Ovary (tissue), 9 donors: ENCODE results near the gene OR6V1. TPM values are rescaled to one million over a fixed set of nuclear protein-coding genes. Genes with fewer than 3 reads are reported as not detected.

ENCODE experiments used
- DNase-seq, 5 donors: peaks; one replicate each; pipeline ENCODE4 v3.0.0-alpha.2; 2019 to 2020
- H3K27ac ChIP-seq, 2 donors: fragments of 200-600 bp; one replicate each; pipeline versions ENCODE4 v1.5.1 to v1.8.0; 2019 to 2022
- H3K27me3 ChIP-seq: fragments of 200-600 bp; one replicate; pipeline ENCODE4 v1.8.0; 2022
- H3K36me3 ChIP-seq: fragments of 200-600 bp; sonication (generic); one replicate; pipeline ENCODE4 v1.5.1; 2019
- H3K4me1 ChIP-seq: one replicate; pipeline ENCODE4 v1.8.1; 2013; ENCODE audit warnings: mild to moderate bottlenecking, moderate library complexity; ENCODE audit not compliant: insufficient read depth
- H3K4me3 ChIP-seq: fragments of 200-600 bp; sonication (generic); one replicate; pipeline ENCODE4 v1.5.1; 2017
- H3K9me3 ChIP-seq, 2 donors: fragments of 200-600 bp in 1 of 2; sonication (generic) in 1 of 2; one replicate each; pipeline versions ENCODE4 v1.5.1 to v1.8.1; 2013 to 2019; ENCODE audit warnings: mild to moderate bottlenecking in 1 of 2, moderate library complexity in 1 of 2
- EP300 ChIP-seq: sonication (generic); formaldehyde crosslinking; IDR thresholded peaks from one replicate; pipeline ENCODE4 v1.6.1; 2017; ENCODE audit warnings: antibody characterized with exemption
- POLR2A ChIP-seq: fragments of 450-650 bp; IDR thresholded peaks from one replicate; pipeline ENCODE4 v1.6.1; 2017; ENCODE audit warnings: antibody characterized with exemption, mild to moderate bottlenecking, moderate library complexity
- WGBS, 3 donors: extraction: QIAGEN DNeasy Blood & Tissue Kit in 1 of 3; methylation state at CpG; one replicate each; pipeline versions ENCODE4 v1.1.5 to v1.1.7; 2013 to 2017; 5-methylcytosine and 5-hydroxymethylcytosine counted together
- intact Hi-C, 4 donors: fragments of 100-400 bp; cut with DNase I; formaldehyde crosslinking; loops; one replicate each; pipeline versions ENCODE4 v1.11.0 to v1.15.1; 2022 to 2023
- polyA plus RNA-seq, 2 donors: library from polyadenylated mRNA; stranded (reverse); fragments of 200-250 nt in 1 of 2; fragments of 350-450 nt in 1 of 2; fragmentation: Illumina TruSeq in 1 of 2; extraction: RNeasy Lipid Tissue Mini Kit (QIAGEN cat#74804) in 1 of 2; gene quantifications; one replicate each; pipeline ENCODE4 v1.2.3, GENCODE V29; 2013 to 2014
- total RNA-seq, 7 donors: library from RNA; depleted of rRNA in 2 of 7; stranded (reverse); fragments of >200 nt in 2 of 7; fragmentation: NEBNext Ultra II Directional in 3 of 7; extraction: Animal tissue kit (Norgen Biotek cat#: 25700) in 3 of 7; gene quantifications; one replicate each; pipeline versions ENCODE4 v1.1.0 to v1.2.4, GENCODE V29; 2016 to 2023
- TF ChIP-seq, protein P1 (sequence below), 3 donors: fragments of 450-650 bp in 2 of 3; fragments of 200-600 bp in 1 of 3; IDR thresholded peaks; one replicate each; pipeline versions ENCODE4 v1.5.1 to v1.8.0; 2016 to 2022; ENCODE audit warnings: antibody characterized with exemption in 3 of 3, mild to moderate bottlenecking in 1 of 3
- donor health status: DM: no; HTN: no; CAD: no; lungs with moderate emphysema.
- donor health status: DM: no; HTN: no; CAD: no.
- donor health status: Bipolar disorder and iron deficiency.
- donor health status: DM: yes; HTN: yes; CAD: no.
- donor health status: DM: no; HTN: no; CAD: no.
- donor health status: DM: yes; HTN: yes; CAD: no.

OR6V1 gene
- total and polyA plus RNA-seq, 9 donors: not detected

DNA sequence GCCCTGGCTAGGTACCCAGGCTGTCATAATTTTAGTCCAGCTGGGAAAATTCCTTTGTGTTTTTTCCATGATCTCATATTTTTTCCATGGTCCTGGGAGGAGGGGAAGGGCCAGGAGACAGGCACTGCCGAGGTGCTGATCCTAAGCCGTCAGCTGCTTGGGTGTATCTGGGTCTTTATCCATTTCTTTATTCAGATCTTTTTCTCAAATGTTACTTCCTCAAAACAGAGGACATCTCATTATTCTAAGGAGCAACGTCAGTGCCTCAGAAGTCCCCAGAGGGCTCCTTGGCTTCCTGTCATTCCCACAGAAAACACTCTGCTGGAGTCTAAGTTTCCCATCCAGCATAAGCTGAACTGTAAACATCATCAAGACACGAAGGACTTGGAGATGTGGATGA is 2.8 kb upstream of the OR6V1 start:
- H3K36me3 ChIP-seq: no peaks in the 10 kb centered on the region
- H3K27ac ChIP-seq: no peak overlapping the region
- no peak overlapping the region for H3K4me3 ChIP-seq
- TF ChIP-seq, protein P1, sequence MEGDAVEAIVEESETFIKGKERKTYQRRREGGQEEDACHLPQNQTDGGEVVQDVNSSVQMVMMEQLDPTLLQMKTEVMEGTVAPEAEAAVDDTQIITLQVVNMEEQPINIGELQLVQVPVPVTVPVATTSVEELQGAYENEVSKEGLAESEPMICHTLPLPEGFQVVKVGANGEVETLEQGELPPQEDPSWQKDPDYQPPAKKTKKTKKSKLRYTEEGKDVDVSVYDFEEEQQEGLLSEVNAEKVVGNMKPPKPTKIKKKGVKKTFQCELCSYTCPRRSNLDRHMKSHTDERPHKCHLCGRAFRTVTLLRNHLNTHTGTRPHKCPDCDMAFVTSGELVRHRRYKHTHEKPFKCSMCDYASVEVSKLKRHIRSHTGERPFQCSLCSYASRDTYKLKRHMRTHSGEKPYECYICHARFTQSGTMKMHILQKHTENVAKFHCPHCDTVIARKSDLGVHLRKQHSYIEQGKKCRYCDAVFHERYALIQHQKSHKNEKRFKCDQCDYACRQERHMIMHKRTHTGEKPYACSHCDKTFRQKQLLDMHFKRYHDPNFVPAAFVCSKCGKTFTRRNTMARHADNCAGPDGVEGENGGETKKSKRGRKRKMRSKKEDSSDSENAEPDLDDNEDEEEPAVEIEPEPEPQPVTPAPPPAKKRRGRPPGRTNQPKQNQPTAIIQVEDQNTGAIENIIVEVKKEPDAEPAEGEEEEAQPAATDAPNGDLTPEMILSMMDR (IDR thresholded peaks at IDR 0.05): no peak
- TF ChIP-seq POLR2A (no peak), EP300 (no peak)
- DNase-seq: no peak
- H3K27me3 ChIP-seq: no peaks in the 10 kb centered on the region
- WGBS, 3 donors: 36 to 45% (median 37%) methylated on average over 4 of the region's 4 CpGs
- H3K9me3 ChIP-seq: no peaks in the 10 kb centered on the region
- intact Hi-C loops: no loop called here
- no peaks in the 10 kb centered on the region for H3K4me1 ChIP-seq

DNA sequence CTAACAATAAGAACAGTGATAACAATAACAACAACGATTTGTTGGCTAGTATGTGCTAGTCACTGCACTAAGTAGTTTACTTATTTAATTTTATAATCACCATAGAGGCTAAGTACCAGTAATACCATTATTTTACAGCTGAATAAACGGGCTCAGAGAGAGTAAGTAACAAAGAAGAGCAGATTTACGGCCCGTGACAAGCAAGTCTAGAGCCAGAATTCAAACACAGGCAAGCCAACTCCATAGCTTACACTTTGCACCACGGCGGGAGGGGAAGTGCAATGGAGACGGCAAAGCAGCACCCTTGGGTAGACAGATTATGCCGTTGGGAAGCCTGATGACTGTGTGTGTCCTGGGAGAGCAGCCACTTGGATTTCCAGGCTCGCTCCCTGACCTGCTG is 1.2 kb upstream of the OR6V1 start:
- H3K27ac ChIP-seq: no peak overlapping the region
- no peak overlapping the region for H3K4me3 ChIP-seq
- intact Hi-C loops: no loop called here
- TF ChIP-seq POLR2A (no peak), EP300 (no peak)
- TF ChIP-seq, protein P1 (IDR thresholded peaks at IDR 0.05): no peak
- H3K27me3 ChIP-seq: no peaks in the 10 kb centered on the region
- WGBS, 3 donors: 35 to 48% (median 41%) methylated on average over 9 of the region's 9 CpGs
- H3K36me3 ChIP-seq: no peaks in the 10 kb centered on the region
- no peak for DNase-seq
- no peaks in the 10 kb centered on the region for H3K4me1 ChIP-seq
- H3K9me3 ChIP-seq: no peaks in the 10 kb centered on the region

DNA sequence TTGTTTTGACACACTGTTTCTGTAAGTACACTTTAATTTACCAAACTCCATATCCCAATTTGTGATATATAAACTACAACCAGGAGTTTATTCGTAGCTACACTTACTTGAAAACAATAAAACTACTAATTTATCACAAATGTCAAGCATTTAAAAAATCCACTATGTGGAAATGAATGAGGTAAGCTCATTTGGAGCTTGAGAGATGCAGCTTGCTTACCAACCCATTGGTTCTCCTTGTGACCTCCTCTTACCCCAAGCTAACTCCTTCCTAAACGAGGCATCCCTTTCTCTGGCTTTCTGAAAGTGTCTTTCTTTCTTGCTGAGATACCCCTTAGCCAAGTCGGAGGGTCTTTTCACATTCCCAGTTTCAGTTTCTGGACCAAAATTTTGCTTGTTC is 2.5 kb downstream of the OR6V1 start:
- WGBS, 3 donors: 59 to 60% (median 60%) methylated on average over 3 of the region's 3 CpGs
- Histone ChIP-seq H3K27me3 (no peaks in the 10 kb centered on the region), H3K9me3 (no peaks in the 10 kb centered on the region), H3K27ac (no peak overlapping the region), H3K36me3 (no peaks in the 10 kb centered on the region), H3K4me3 (no peak overlapping the region), H3K4me1 (no peaks in the 10 kb centered on the region)
- intact Hi-C loops: no loop called here
- TF ChIP-seq, protein P1 (IDR thresholded peaks at IDR 0.05): no peak
- TF ChIP-seq POLR2A (no peak), EP300 (no peak)
- no peak for DNase-seq

DNA sequence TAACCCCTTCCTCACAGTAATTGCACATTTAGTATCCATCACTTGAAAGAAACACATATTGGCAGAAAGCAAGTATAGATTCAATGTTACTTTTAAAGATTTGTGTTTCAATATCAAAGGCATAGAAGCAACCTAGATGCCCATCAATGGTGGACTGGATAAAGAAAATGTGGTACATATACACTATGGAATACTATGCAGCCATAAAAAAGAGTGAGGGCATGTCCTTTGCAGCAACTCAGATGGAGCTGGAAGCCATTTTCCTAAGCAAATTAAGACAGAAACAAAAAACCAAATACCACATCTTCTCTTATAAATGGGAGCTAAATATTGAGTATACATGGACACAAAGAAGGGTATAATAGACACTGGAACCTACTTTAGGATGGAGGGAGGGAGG is 3.6 kb downstream of the OR6V1 start:
- intact Hi-C loops: no loop called here
- no peak overlapping the region for H3K27ac ChIP-seq
- no peaks in the 10 kb centered on the region for H3K9me3 ChIP-seq
- no peaks in the 10 kb centered on the region for H3K36me3 ChIP-seq
- H3K4me1 ChIP-seq: no peaks in the 10 kb centered on the region
- no peak overlapping the region for H3K4me3 ChIP-seq
- H3K27me3 ChIP-seq: no peaks in the 10 kb centered on the region
- no peak for DNase-seq
- TF ChIP-seq EP300 (no peak), POLR2A (no peak)

DNA sequence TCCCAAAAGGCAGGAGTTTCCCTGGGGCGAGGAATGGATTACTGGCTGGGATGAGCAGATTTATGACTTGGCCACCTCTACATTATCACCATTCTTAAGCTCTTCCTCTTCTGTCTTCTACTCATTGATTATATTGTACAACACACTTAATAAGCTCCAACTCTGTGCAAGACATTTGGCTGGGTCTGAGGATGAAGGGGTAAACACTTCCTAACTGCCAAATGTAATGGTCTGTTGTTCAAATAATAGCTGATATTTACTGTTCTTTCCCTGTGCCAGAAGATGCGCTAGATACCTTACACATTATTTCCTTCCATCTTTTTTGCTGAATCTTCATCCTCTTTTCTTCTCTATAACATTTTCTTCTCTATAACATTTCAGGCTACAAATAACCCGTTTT is 11.6 kb downstream of the OR6V1 start:
- 70 to 75% (median 72%) methylated on average over 3 of the region's 3 CpGs for WGBS, 3 donors
- Histone ChIP-seq H3K9me3 (no peaks in the 10 kb centered on the region), H3K27ac (no peak overlapping the region), H3K4me1 (no peaks in the 10 kb centered on the region), H3K4me3 (no peak overlapping the region), H3K36me3 (no peaks in the 10 kb centered on the region), H3K27me3 (no peaks in the 10 kb centered on the region)
- TF ChIP-seq POLR2A (no peak), EP300 (no peak)
- TF ChIP-seq, protein P1 (IDR thresholded peaks at IDR 0.05): no peak
- intact Hi-C loops: no loop called here
- DNase-seq: no peak
